NT2/D1 (cell line): ENCODE data around the gene MARVELD3.

ENCODE experiments used
- YY1 ChIP-seq: IDR thresholded peaks from 2 replicates; pipeline ENCODE4 v1.6.1; 2011; ENCODE audit not compliant: insufficient read length, insufficient read depth
- ZNF274 ChIP-seq: IDR thresholded peaks from 2 replicates; pipeline ENCODE4 v1.6.1; 2011; ENCODE audit warnings: mild to moderate bottlenecking, low read depth, low read length

DNA sequence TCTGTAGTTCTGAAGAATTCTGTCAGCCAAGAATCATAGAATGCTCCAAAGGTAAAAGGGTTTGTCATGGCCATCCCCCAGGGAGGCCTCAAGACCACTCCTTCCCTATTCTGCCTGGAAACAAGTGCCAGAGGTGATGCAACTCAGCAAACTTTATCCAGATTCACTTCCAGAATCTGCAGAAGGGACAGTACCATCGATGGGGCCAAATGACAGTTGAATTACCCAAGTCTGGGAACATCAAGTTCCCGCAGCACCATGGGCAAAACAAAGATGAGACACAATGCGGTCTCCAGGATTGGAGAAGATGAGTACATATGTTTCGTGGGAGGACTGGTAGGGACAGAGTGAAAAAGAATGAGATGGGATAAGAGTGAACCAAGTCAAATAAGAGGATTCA lies 35.4 kb upstream of the MARVELD3 start:
- TF ChIP-seq ZNF274 (no peak), YY1 (no peak)
